GM18526 (cell line): ENCODE results near the gene ENPEP.

Experiments
- POLR2A ChIP-seq: IDR thresholded peaks from 3 replicates; pipeline ENCODE4 v1.6.1; 2011; ENCODE audit not compliant: insufficient read length; ENCODE audit errors: extremely low read depth

The ENPEP gene

GRCh38 chr4:110510955-110511544 lies 35.1 kb downstream of the ENPEP start:
- no peak for TF ChIP-seq POLR2A

- TF ChIP-seq POLR2A, result no peak
Measured at GRCh38 chr4:110512901-110513300, 36.9 kb downstream of the ENPEP start.

DNA sequence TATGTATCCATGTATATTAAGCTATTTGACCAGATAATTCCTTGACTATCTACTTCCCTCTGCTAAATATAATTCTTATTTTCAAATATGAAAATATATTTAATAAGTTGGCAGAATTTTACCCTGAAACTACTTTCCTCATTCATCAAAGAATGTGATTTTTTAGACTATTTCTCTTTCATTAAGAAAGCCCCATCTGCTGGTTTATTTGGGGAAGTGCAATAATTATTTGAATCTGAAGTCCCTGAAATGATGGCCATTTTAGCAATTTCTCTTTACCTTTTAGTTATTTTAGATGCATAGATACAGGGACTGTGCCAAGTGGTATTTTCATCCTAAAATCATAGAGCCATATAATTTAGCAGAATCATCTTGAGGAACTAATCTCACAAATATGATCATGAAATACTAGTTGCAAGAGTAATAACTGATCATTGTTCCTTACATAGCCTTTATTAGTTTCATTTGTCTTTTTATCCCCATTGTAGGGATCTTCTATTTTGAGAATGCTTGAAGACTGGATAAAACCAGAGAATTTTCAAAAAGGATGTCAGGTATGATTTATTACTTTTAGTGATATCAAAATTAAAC lies 39.0 kb downstream of the ENPEP start:
- TF ChIP-seq POLR2A, result no peak

- no peak for TF ChIP-seq POLR2A
Measured at GRCh38 chr4:110515676-110516075, 39.7 kb downstream of the ENPEP start.

- TF ChIP-seq POLR2A, result no peak
Measured at GRCh38 chr4:110516106-110516922, 40.4 kb downstream of the ENPEP start.

GRCh38 chr4:110518889-110519490 lies 43.0 kb downstream of the ENPEP start:
- no peak for TF ChIP-seq POLR2A

DNA sequence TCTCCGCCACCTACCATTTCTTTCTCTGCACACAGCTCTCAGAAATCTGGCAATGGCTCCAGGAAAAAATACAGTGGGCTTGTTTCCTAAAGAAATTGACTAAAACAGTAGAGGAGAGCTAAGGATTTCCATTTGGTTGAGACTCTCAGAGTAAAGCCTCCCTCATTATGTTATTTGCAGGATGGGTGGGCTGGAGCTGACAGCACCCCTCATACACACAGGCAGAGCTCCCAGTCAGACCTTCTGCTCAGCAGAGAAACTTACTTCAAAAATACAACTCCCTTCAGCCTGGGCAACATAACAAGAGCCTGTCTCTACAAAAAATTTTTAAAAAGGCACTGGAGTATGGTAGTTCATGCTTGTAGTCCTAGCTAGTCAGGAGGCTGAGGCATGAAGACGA lies 44.9 kb downstream of the ENPEP start:
- TF ChIP-seq POLR2A, result no peak

DNA sequence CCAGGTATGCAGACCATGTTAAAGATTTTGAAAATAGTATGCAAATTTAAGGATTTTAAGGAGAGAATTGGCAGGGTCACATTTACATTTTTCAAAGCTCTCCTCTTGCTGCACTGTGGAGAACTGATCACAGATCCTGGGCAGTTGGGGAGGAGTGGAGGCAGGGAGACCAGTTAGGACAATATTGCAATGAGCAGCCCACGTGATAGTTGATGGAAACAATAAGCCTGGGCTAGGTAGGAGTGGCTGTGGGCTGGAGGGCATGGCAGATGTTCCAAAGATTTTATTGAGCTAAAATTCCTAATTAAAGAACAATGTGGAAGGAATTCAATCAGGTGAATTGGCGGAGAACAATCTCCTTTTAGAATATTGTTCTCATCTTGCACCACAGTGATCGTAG lies 50.6 kb downstream of the ENPEP start:
- no peak for TF ChIP-seq POLR2A

DNA sequence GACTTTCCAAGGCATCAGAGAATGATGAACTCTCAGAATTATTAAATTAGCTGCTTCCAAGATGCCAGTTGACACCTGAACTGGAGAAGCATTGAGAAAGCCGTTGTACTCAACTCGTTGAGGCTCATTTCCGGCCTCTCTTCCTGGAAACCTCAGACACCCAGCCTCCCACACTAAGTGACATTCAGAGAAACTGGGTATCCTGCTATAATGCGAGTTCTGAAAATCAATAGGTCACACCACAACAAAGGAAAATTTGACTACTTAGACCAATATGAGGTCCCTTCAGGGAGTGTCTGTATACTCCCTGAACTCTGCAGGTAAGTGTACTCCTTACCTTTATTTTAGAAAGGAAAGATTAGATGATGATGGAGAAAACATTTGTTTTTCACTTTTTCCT lies 51.2 kb downstream of the ENPEP start:
- TF ChIP-seq POLR2A, result no peak

DNA sequence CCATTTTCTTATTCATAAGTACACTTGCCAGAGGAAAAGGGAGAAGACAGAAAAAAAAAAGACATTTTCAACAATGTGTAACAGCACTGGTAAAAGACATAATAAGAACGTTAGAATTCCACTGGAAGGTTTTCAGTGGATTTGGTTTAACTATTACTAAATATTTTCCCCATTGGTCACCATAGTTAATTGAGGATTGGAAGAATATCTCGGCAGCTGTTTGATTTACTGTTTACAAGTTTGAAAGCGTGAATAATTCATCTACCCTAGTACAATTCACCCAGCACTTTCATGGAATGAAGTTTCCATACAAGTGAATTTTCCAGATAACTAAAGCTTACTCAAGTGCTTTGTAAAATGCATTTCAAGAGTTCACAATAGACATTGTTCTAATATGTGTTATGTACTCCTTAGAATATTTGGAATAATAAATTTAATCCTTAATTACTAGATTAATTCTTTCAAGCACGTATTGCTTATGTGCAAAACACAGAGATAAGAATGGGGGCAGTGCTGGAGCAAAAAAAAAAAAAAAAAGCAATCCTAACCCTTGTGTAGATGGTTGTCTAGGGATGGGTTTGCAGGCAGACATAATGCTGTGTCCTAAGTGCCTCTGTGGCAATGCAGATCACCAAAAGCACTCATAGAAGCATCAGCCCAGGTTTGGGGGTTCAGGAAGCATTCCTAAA lies 57.1 kb downstream of the ENPEP start:
- no peak for TF ChIP-seq POLR2A

- TF ChIP-seq POLR2A, result no peak
Measured at GRCh38 chr4:110533590-110533910, 57.6 kb downstream of the ENPEP start.

DNA sequence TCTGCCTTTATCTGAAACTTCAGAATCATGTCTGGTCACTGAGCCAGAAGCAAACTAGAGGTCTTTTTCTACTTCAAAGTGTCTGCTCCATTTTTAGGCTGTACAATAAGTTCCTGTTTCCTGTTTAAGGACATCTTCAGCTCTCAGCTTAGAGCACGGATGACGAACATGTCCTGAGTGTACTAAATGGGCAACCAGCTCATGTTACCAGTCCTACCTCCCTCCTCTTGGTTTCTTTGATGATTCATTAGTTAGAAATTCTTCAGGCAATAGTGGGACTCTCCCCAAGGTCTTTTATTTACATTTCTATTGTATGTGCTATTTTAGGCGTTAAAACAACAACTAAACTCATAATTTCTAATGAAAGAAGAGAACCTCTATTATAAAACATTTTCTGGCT lies 58.0 kb downstream of the ENPEP start:
- TF ChIP-seq POLR2A, result no peak

GRCh38 chr4:110540581-110540980 lies 64.6 kb downstream of the ENPEP start:
- TF ChIP-seq POLR2A, result no peak

GRCh38 chr4:110540982-110541451 lies 65.1 kb downstream of the ENPEP start:
- TF ChIP-seq POLR2A, result no peak

DNA sequence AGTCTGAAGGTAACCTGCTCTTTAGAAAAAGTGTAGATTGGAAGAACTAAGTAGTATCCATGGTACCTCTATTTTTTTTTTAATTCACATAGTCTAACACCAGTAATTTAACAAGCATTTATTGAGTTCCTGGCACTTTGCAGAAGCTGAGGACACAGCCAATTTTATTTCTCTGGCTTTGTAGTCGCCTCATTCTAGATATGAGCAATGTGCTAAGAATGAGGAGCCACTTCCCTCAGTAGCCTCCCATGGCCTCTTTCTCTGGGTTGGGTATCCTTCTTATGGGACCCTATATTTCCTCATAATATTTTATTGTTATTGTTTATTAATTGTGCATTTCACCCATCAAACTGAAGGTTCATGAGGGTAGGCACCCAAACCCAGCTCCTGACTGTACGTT lies 67.6 kb downstream of the ENPEP start:
- no peak for TF ChIP-seq POLR2A
